ENCODE results near the gene RYR1. TPM values are rescaled to one million over a fixed set of nuclear protein-coding genes. Genes with fewer than 3 reads are reported as not detected.

Gene RYR1
- total RNA-seq, 2 experiments from 2014 or later = 0.54 to 1.4 TPM

DNA sequence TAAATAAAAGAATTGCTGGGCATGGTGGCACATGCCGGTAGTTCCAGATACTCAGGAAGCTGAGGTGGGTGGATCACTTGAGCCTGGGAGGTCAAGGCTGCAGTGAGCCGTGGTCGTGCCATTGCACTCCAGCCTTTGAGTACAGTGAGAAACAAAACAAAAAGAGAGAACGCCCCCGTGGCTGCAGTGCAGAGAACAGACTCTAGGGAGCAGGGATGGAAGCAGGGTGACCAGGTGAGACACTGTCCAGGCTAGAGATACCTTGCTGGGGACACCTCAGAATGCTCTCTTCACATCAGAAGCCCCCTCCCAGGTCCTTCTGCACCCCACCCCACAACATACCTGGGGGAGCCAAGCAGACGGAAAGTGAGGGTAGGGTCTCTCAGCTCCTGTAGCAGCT is 159.4 kb downstream of the RYR1 start:
- no peak overlapping the region for H2AFZ ChIP-seq (ENCODE audit: low read length)
- TF ChIP-seq CTCF (conservative IDR thresholded peaks at IDR 0.05; ENCODE audit: low read length) (no peak), EZH2phosphoT487 (IDR thresholded peaks at IDR 0.05; ENCODE audit: borderline replicate concordance, low read depth, low read length) (no peak)
- no peak for DNase-seq (ENCODE audit: low spot score)
- no peaks in the 10 kb centered on the region for H4K20me1 ChIP-seq (ENCODE audit: insufficient read depth, low read length)
- no peaks in the 10 kb centered on the region for H3K4me1 ChIP-seq (ENCODE audit: insufficient read depth, low read length, poor library complexity, severe bottlenecking)
- H3K9me2 ChIP-seq (ENCODE audit: insufficient read depth, low read length) = no peaks in the 10 kb centered on the region
- H3K4me3 ChIP-seq (ENCODE audit: low read depth, low read length, poor library complexity, severe bottlenecking) = no peak overlapping the region
- POLR2A ChIA-PET = interaction anchor here (0.7 kb wide), 1 partner anchor 193 kb away, joined by 3 read pairs; no protein-coding TSS in a partner anchor
- CTCF ChIA-PET (ENCODE audit: unreplicated experiment) = interaction anchor here (0.6 kb wide), 1 partner anchor 56 kb away, joined by 4 read pairs; no protein-coding TSS in a partner anchor
- H3K9me3 ChIP-seq (ENCODE audit: low read length) = no peaks in the 10 kb centered on the region
- H3K27ac ChIP-seq (ENCODE audit: low read depth, low read length, poor library complexity, severe bottlenecking) = no peak overlapping the region
- BruUV-seq (replicated peaks) = no TSS peak
- H3K79me2 ChIP-seq (ENCODE audit: insufficient read depth, low read depth, low read length) = no peaks in the 10 kb centered on the region
- intact Hi-C loops (cut with micrococcal nuclease; ENCODE audit: unreplicated experiment) = no loop called here
- H3K36me3 ChIP-seq (ENCODE audit: insufficient read depth, low read length) = peaks cover 79% of the 10 kb centered on the region
- no peak overlapping the region for H3K4me2 ChIP-seq (ENCODE audit: low read length)

GRCh38 chr19:38596057-38596981 is 162.8 kb downstream of the RYR1 start:
- Histone ChIP-seq H4K20me1 (ENCODE audit: insufficient read depth, low read length) (no peaks in the 10 kb centered on the region), H3K36me3 (ENCODE audit: insufficient read depth, low read length) (peaks cover 73% of the 10 kb centered on the region), H3K4me1 (ENCODE audit: insufficient read depth, low read length, poor library complexity, severe bottlenecking) (no peaks in the 10 kb centered on the region), H3K4me2 (ENCODE audit: low read length) (no peak overlapping the region), H3K9me2 (ENCODE audit: insufficient read depth, low read length) (no peaks in the 10 kb centered on the region), H3K9me3 (ENCODE audit: low read length) (no peaks in the 10 kb centered on the region), H3K4me3 (ENCODE audit: low read depth, low read length, poor library complexity, severe bottlenecking) (no peak overlapping the region), H2AFZ (ENCODE audit: low read length) (no peak overlapping the region), H3K79me2 (ENCODE audit: insufficient read depth, low read depth, low read length) (no peaks in the 10 kb centered on the region), H3K27ac (ENCODE audit: low read depth, low read length, poor library complexity, severe bottlenecking) (no peak overlapping the region)
- TF ChIP-seq CTCF (conservative IDR thresholded peaks at IDR 0.05; ENCODE audit: low read length) (no peak), EZH2phosphoT487 (IDR thresholded peaks at IDR 0.05; ENCODE audit: borderline replicate concordance, low read depth, low read length) (no peak)
- CTCF ChIA-PET (ENCODE audit: unreplicated experiment) = no interaction called here
- DNase-seq (ENCODE audit: low spot score) = no peak
- BruUV-seq (replicated peaks) = no TSS peak
- POLR2A ChIA-PET = interaction anchor here (0.6 kb wide), 2 partner anchors 37 to 239 kb away, joined by 3 to 4 read pairs; no protein-coding TSS in a partner anchor
- intact Hi-C loops (cut with micrococcal nuclease; ENCODE audit: unreplicated experiment) = no loop called here

GRCh38 chr19:38597075-38597474 is 163.6 kb downstream of the RYR1 start:
- Histone ChIP-seq H3K79me2 (ENCODE audit: insufficient read depth, low read depth, low read length) (no peaks in the 10 kb centered on the region), H3K4me3 (ENCODE audit: low read depth, low read length, poor library complexity, severe bottlenecking) (no peak overlapping the region), H3K9me3 (ENCODE audit: low read length) (no peaks in the 10 kb centered on the region), H4K20me1 (ENCODE audit: insufficient read depth, low read length) (no peaks in the 10 kb centered on the region), H3K4me1 (ENCODE audit: insufficient read depth, low read length, poor library complexity, severe bottlenecking) (no peaks in the 10 kb centered on the region), H3K4me2 (ENCODE audit: low read length) (no peak overlapping the region), H3K36me3 (ENCODE audit: insufficient read depth, low read length) (peaks cover 76% of the 10 kb centered on the region), H2AFZ (ENCODE audit: low read length) (no peak overlapping the region), H3K9me2 (ENCODE audit: insufficient read depth, low read length) (no peaks in the 10 kb centered on the region), H3K27ac (ENCODE audit: low read depth, low read length, poor library complexity, severe bottlenecking) (no peak overlapping the region)
- no peak for TF ChIP-seq CTCF (conservative IDR thresholded peaks at IDR 0.05; ENCODE audit: low read length)
- DNase-seq (ENCODE audit: low spot score) = no peak
- BruUV-seq (replicated peaks) = no TSS peak
- POLR2A ChIA-PET = no interaction called here
- intact Hi-C loops (cut with micrococcal nuclease; ENCODE audit: unreplicated experiment) = no loop called here
- CTCF ChIA-PET (ENCODE audit: unreplicated experiment) = no interaction called here

All from OCI-LY7 (cell line).